Pulmonary artery endothelial cell (primary cell): ENCODE results near the gene DNAI1. TPM values are rescaled to one million over a fixed set of nuclear protein-coding genes. Genes with fewer than 3 reads are reported as not detected.
"Not testable (repeated sequence)": the region's sequence is repeated elsewhere in the genome, so short reads cannot be mapped to it uniquely, and the experiment has no call there.

Experiments
- DNase-seq: peaks from one replicate; pipeline ENCODE4 v3.0.0-alpha.2; 2011; ENCODE audit warnings: low read depth, low spot score
- total RNA-seq: library from RNA; depleted of rRNA; stranded (reverse); fragments of >200 nt; gene quantifications from 2 replicates; pipeline ENCODE4 v1.2.3, GENCODE V29; 2014

DNAI1 gene
- total RNA-seq, 1 donor from 2014 or later, result not detected

DNA sequence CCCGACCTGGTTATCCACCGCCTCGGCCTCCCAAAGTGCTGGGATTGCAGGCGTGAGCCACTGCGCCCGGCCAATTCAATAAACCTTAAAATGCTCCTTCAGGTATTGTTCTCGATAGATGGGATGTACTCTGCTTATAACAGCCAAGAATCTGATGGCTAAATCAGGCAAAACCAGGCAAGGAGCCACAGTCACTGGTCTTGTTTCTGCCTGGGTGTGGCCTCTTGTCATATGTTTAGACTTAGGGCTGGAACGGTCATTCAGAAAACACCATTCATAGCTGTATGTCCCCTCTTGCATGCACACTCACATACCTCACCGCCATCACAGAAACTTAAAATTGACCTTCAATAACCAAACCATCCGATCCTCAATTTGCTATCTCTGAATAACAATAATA, 8.0 kb upstream of the DNAI1 start:
- no peak for DNase-seq

GRCh38 chr9:34451135-34451534, 7.5 kb upstream of the DNAI1 start:
- no peak for DNase-seq

DNA sequence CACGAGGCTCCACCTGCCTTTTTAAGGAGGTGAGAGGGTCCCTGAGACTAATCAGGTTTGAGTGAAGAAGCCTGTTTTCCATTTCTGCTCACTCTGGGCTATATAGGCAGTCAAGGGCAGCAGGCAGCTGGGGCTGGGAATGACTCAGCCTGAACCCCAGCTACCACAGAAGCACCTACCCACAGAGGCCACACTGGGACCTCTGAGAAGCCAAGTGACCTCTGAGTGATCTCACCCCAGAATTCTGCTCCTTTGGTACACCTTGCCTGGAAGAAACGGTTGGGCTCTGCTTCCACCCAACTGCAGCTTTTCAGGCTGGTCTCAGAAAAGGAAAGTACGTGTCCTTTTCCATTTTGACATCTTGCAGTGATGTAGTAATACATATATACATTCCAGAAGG, 7.1 kb upstream of the DNAI1 start:
- DNase-seq, result no peak

DNA sequence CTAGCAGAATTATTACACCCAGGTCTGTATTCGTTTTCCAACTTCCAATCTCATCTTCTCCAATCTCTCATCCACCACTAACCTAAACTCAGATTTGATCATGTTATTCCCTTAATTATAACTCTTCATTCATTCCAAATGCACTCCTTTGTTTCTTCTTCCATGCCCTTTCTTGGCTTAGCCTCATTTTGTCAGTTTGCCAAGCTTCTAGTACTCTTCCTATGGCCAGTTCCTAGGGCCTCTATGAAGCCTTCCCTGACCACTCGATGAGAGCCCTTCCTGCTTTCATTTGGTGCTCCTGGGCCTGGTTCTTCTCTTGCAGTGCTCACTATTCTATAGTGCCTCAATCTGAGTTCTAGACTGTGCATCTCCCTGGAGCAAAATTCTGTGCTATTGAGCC, 6.0 kb upstream of the DNAI1 start:
- peak; percentile 22 for DNase-seq

- DNase-seq, result no peak
These were observed 4.0 kb upstream of the DNAI1 start for GRCh38 chr9:34454571-34455065.

DNA sequence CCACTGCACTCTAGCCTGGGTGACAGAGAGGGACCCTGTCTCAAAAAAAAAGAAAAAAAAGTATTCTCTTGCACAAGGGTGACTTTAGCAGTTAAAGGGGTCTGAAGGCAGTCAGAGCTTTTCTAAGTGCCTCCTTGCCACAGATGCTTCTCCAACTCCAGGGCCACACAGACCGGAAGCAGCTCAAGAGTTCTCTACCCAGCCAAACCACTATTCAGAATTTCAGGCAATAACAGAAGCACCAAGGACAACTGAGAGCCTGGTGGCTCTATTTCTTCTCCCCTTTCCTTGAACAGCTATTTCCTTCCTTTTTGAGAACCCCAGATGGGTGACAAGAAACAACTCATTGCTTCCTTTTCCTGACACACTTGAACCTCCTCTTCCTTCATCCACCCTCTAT, 2.5 kb upstream of the DNAI1 start:
- DNase-seq, result no peak

DNA sequence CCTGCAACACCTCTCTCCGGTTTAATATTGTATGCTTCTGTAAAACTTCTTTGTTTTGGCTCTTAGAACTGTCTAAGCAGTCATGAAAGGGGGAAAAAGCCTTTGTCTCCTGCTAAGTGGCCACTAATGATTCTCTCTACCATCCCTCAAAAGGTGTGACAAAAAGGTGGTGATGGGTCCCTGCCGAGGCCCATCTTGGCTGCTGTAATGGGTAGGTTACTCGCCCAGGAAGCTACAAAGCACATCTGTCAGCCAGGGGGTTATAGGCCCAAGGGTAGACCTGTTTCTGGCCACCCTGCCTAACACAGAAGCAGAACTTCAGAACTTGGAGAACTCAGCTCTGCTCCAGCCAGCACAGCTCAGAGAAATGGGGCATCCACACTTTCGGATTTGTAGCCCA, 1.9 kb upstream of the DNAI1 start:
- no peak for DNase-seq

DNA sequence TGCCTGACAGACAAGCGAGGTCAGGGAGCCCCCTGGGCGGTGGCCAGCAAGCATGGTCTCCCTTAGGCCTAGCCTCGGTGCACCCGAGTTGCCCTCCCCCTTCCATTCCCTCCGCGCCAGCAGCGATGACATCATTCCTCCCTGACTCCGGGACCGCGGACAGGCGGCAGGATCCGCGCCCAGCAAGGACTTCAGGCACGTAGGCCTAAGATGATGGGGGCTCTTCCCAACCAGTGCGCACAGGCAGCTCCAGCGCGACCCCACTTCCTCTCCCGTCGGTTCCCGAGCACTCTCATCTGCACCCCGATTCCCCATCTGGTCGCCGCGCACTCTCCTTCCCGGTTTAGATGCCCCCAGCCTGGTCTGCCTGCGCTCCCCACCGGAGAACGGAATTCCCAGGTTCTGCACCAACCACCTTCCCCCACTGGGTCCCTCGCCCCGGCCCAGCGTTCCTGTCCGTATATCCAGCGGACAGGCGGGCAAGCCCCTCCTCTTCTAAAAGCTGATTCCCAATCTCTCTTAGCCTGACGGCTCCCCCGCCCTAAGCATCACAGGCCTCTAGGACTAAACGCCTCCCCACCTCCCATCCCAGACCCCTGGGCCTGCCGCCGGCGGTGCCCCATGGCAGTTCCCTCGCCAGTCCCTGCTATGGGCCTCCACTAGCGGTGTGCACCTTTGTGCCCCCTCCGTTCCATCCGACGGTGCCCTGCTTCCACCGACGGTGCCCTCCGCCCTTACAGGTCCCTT, 1.2 kb upstream of the DNAI1 start:
- peak; percentile 26 for DNase-seq

DNA sequence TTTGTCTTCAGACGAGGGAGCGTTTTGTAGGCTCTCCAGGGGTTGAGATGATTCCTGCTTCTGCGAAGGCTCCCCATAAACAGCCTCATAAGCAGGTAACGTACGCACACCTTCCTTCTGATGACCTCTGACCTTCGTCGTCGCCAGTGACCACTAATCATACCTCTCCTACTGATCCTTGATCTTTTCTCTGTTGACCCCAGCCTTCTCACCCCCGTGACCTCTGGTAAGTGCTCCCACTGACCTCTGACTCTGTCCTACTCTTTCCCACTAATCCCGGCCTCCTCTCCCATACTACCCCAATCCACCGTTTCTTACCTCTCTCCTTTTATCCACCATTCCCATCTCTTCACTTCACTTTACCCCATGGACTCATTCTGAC, 345 bp downstream of the DNAI1 start:
- no peak for DNase-seq

GRCh38 chr9:34459356-34459755, 751 bp downstream of the DNAI1 start:
- no peak for DNase-seq

GRCh38 chr9:34459941-34460340, 1.3 kb downstream of the DNAI1 start:
- DNase-seq, result no peak

DNA sequence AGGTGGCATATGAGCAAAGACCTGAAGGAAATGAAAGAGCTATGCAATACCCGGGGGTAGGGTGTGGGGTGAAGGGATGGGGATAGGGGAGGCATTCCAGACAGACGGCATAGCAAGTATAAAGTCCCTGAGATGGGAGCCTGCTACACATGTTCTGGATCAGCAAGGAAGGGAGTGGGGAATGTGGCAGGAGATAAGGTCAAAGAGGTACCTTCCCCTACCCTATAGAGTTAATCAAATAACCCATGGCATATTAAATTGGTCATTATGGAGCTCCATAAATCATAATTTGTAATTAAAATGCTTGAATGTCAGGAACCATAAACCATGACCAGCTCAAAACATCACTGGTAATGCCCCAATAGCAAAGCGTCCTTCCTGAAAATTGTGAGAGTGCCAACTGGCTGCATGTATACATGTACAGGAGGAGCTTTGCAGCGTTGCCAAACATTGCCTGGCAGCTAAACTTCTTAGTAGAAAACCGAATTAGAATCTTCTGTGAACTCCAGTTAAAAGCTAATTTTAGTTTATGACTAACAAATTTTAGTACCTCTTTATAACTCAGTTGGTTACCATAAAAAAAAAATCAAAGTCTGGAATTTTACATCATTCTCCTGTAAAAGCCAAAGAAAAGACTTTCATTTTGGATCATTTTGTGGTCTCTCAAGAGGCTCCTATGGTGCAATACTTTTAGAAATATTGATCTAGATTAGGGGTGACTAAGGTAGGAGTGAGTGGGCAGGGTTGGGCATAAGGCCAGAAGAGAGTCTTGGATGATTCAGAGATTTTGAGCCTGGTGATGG, 4.7 kb downstream of the DNAI1 start:
- DNase-seq, result no peak

GRCh38 chr9:34463901-34464232, 5.3 kb downstream of the DNAI1 start:
- no peak for DNase-seq

- DNase-seq, result no peak
These were observed 6.0 kb downstream of the DNAI1 start for GRCh38 chr9:34464571-34464970.

DNA sequence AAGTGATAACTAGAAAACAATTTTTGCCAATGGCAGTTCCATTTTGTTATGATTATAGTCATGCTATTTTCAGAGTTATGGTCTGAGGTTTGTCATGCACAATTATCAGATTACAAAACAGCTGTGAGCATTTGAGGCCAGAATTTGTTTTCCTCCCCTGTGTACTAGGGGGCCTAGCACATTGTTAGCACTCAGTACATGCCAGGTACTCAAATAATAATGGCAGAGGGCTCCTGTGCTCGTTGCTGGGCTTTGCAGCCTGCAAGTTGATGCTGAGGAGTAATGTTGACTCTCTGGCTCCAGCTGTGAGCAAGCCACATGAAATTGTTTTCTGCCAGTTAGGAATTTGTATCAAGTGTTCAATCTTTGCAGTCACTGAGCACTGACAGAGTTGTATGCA, 6.9 kb downstream of the DNAI1 start:
- no peak for DNase-seq

DNA sequence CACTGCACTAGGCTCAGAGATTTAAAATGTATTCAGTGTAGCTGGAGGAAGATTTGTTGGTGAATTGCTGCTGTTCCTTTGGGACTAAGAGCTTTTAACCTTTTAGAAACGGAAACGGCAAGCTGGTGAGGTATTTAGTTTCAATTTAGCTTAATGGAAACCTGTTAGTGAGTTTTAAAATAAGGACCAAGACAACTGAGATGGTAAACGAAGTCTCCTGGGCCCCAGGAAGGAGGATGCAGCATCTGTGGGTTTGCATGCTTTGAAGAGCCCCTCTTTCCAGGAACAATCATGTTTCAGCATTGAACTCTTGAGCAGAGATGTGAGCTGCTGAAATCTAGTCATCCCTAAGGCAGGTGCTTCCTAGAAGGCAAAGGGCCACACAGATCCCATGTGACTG, 16.5 kb downstream of the DNAI1 start:
- DNase-seq, result no peak

GRCh38 chr9:34477541-34477940, 18.9 kb downstream of the DNAI1 start:
- no peak for DNase-seq

- no peak for DNase-seq
These were observed 20.8 kb downstream of the DNAI1 start for GRCh38 chr9:34479431-34479866.

DNA sequence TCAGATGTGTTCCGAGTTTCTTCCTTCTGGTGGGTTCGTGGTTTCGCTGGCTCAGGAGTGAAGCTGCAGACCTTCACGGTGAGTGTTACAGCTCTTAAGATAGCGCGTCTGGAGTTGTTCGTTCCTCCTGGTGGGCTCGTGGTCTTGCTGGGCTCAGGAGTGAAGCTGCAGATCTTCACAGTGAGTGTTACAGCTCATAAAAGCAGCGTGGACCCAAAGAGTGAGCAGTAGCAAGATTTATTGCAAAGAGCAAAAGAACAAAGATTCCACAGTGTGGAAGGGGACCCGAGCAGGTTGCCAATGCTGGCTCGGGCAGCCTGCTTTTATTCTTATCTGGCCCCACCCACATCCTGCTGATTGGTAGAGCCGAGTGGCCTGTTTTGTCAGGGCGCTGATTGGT, 23.0 kb downstream of the DNAI1 start:
- DNase-seq, result not testable (repeated sequence)

DNA sequence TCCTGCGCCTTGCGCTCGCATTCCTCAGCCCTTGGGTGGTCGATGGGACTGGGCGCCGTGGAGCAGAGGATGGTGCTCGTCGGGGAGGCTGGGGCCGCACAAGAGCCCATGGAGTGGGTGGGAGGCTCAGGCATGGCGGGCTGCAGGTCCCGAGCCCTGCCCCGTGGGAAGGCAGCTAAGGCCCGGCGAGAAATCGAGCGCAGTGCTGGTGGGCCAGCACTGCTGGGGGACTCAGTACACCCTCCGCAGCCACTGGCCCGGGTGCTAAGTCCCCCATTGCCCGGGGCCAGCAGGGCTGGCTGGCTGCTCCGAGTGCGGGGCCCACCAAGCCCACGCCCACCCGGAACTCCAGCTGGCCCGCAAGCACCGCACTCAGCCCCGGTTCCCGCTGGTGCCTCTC, 24.1 kb downstream of the DNAI1 start:
- not testable (repeated sequence) for DNase-seq

DNA sequence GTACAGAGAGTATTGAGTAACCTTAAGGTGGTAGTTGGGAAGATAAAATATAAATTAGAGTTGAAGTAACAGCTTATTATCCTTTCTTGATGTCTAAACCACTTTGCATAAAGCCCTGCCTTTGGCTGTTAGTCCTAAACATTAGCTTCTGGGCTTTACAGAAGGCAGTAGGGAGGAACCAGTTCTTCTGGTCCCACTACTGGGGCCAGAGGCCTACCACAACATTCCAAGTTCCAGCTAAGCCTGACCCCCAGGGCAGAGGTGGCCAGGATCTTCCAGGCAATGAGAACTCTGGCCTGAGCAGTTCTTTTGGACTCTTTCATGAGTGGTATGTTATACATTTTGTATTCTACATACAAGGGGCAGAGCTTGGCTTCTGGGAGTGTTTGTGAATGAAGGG, 26.1 kb downstream of the DNAI1 start:
- no peak for DNase-seq

GRCh38 chr9:34485822-34486221, 27.2 kb downstream of the DNAI1 start:
- DNase-seq, result no peak

- DNase-seq, result no peak
These were observed 28.0 kb downstream of the DNAI1 start for GRCh38 chr9:34486572-34486971.
